Measurements from ENCODE around the gene TC2N. TPM values are rescaled to one million over a fixed set of nuclear protein-coding genes. Genes with fewer than 3 reads are reported as not detected.

The TC2N gene
- total and polyA plus RNA-seq, 2 experiments from 2014 or later = 10.0 to 35.0 TPM

GRCh38 chr14:91754185-91754584 lies 113.2 kb downstream of the TC2N start:
- H3K4me3 Mint-ChIP-seq = no peak overlapping the region
- H4K20me1 ChIP-seq (replicated peaks; ENCODE audit: insufficient read depth) = no peaks in the 10 kb centered on the region
- no peak for TF ChIP-seq EZH2 (IDR thresholded peaks at IDR 0.05; ENCODE audit: low read depth, unreplicated experiment)
- no peak for TF ChIP-seq ZNF462 (CRISPR knock-in tag; IDR thresholded peaks at IDR 0.05)
- no peak for TF ChIP-seq REST (IDR thresholded peaks at IDR 0.05; ENCODE audit: unreplicated experiment)
- ATAC-seq (no peak), DNase-seq (ENCODE audit: low spot score) (no peak)
- no peak overlapping the region for H2AFZ ChIP-seq
- H3K9me3 Mint-ChIP-seq = no peaks in the 10 kb centered on the region
- no peak overlapping the region for H3K27ac ChIP-seq (ENCODE audit: low read depth)
- H3K9me2 ChIP-seq (ENCODE audit: insufficient read depth) = no peaks in the 10 kb centered on the region
- no peak overlapping the region; the same call in 1 of the 2 replicates for H3K27ac Mint-ChIP-seq
- no peak overlapping the region for H3K4me2 ChIP-seq
- no peaks in the 10 kb centered on the region for H3K79me2 ChIP-seq (replicated peaks; ENCODE audit: insufficient read depth)
- no peaks in the 10 kb centered on the region for H3K36me3 ChIP-seq (ENCODE audit: insufficient read depth)
- no peaks in the 10 kb centered on the region for H3K27me3 ChIP-seq (ENCODE audit: insufficient read depth)
- no peaks in the 10 kb centered on the region for H3F3A ChIP-seq (replicated peaks; ENCODE audit: low read depth)
- no peaks in the 10 kb centered on the region for H3K36me3 Mint-ChIP-seq (ENCODE audit: low read depth)
- no peak overlapping the region for H3K4me3 ChIP-seq
- H3K4me1 Mint-ChIP-seq = peaks cover 11% of the 10 kb centered on the region
- 0 out of 2 replicates have a peak, but pooled peaks cover 4% of the 10 kb centered on the region for H3K4me1 ChIP-seq (ENCODE audit: insufficient read depth)
- no peaks in the 10 kb centered on the region for H3K27me3 Mint-ChIP-seq (ENCODE audit: insufficient read depth, low read depth, poor library complexity)

Measured in GM23338 (cell line).